Rectal smooth muscle tissue (tissue), 1 donor: Measurements from ENCODE around the gene IQSEC1.

ENCODE experiments used
- H3K27ac ChIP-seq: one replicate; pipeline ENCODE4 v1.7.0; 2013; ENCODE audit warnings: low read depth, low read length, inconsistent platforms
- H3K27me3 ChIP-seq: one replicate; pipeline ENCODE4 v1.7.0; 2013; ENCODE audit warnings: low read length; ENCODE audit not compliant: control insufficient read depth, insufficient read depth
- H3K36me3 ChIP-seq: one replicate; pipeline ENCODE4 v1.7.0; 2013; ENCODE audit warnings: low read length; ENCODE audit not compliant: control insufficient read depth, insufficient read depth
- H3K4me1 ChIP-seq: one replicate; pipeline ENCODE4 v1.7.0; 2013; ENCODE audit warnings: low read length; ENCODE audit not compliant: control insufficient read depth, insufficient read depth
- H3K4me3 ChIP-seq: one replicate; pipeline ENCODE4 v1.7.0; 2013; ENCODE audit warnings: low read length
- H3K9ac ChIP-seq: one replicate; pipeline ENCODE4 v1.7.0; 2013; ENCODE audit warnings: low read length

Gene IQSEC1

DNA sequence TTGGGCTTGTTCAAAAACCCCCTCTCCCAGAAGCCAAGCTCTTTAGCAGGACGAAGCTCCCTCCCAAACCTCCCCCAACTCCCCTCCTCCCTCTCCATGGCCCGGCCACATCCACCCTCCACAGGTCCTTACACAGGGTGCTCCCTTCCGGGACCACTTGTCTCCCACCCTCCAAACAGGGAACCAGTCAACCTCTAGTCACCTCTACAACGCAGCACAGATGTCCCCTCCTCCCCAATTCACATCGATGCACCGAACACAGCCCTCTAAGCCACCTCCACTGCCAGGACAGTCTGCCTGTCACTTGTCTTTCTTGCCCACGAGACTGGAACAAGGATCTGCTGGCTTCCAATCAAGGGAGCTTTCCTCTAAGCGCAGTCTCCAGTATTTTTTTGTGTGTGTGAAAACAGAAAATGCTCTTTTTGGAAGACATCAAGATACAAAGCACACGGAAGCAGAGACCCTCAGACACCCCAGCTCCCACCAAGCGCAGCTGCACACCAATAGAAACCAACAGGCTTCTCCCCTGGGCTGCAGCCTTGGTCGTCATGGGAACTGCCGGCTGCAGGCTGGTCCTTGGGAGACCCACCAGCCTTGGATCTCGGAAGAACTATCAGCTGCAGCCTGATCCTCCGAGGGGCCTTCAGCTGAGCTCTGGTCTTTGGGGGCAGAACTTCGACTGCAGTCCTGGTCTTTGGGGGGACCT, 26.5 kb downstream of the IQSEC1 start:
- no peaks in the 10 kb centered on the region for H3K36me3 ChIP-seq
- no peaks in the 10 kb centered on the region for H3K27me3 ChIP-seq
- H3K4me1 ChIP-seq, result no peaks in the 10 kb centered on the region
- no peak overlapping the region for H3K27ac ChIP-seq
- H3K9ac ChIP-seq, result no peak overlapping the region
- no peak overlapping the region for H3K4me3 ChIP-seq

- Histone ChIP-seq H3K27me3 (no peaks in the 10 kb centered on the region), H3K4me3 (no peak overlapping the region), H3K36me3 (no peaks in the 10 kb centered on the region), H3K4me1 (no peaks in the 10 kb centered on the region), H3K9ac (no peak overlapping the region), H3K27ac (no peak overlapping the region)
These were observed 27.2 kb downstream of the IQSEC1 start for GRCh38 chr3:13045904-13046568.

GRCh38 chr3:13045241-13045903, 27.9 kb downstream of the IQSEC1 start:
- no peaks in the 10 kb centered on the region for H3K4me1 ChIP-seq
- no peaks in the 10 kb centered on the region for H3K27me3 ChIP-seq
- no peak overlapping the region for H3K27ac ChIP-seq
- no peaks in the 10 kb centered on the region for H3K36me3 ChIP-seq
- no peak overlapping the region for H3K9ac ChIP-seq
- no peak overlapping the region for H3K4me3 ChIP-seq

- Histone ChIP-seq H3K27me3 (no peaks in the 10 kb centered on the region), H3K9ac (no peak overlapping the region), H3K36me3 (no peaks in the 10 kb centered on the region), H3K27ac (no peak overlapping the region), H3K4me1 (no peaks in the 10 kb centered on the region), H3K4me3 (no peak overlapping the region)
These were observed 28.6 kb downstream of the IQSEC1 start for GRCh38 chr3:13044496-13045240.

DNA sequence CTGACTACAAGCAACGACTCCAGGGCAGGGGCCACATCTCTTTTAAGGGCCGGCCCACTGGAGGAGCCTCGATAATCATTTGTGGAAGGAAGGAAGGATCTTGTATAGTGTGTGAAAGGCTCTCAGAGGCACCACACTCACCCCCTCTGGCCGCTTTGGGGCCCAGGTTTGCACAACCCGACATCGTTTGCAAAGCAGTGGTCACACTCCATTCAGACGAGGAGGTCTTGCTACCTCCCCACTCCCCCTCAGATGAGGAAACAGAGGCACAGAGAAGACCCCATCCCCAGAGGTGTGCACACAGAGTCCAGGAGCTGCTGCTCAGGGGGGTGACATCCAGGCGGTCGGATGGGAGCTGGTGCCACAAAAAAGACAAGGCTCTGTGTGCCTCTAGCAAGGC, 29.6 kb downstream of the IQSEC1 start:
- Histone ChIP-seq H3K27ac (no peak overlapping the region), H3K4me1 (no peaks in the 10 kb centered on the region), H3K4me3 (no peak overlapping the region), H3K36me3 (no peaks in the 10 kb centered on the region), H3K27me3 (no peaks in the 10 kb centered on the region), H3K9ac (no peak overlapping the region)

DNA sequence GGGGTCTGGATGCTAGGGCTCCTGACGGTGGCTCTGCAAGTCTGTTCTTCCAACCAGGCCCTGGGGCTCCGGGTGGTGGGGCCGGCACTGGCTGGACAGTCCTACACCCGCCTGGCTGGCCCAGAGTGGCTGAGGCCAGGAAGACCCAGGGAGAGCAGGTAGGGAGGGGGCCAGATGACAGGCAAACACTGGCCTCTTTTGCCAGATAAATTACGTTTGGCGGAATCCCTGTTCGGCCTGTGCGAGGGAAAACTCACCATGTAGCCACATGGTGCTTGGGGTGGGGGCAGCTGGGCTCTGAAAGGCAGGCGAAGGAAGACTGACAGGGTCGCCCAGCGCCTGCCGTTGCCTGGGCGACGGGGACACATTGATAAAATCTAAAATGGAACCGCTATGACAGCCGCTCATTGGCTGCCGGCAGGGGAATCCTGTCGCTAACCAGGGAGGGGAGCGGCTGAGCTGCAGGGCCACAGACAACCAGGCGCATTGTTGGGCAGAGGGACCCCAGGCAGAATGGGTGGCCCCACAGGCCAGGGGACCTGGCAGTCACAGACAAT, 30.4 kb downstream of the IQSEC1 start:
- H3K27me3 ChIP-seq, result no peaks in the 10 kb centered on the region
- no peak overlapping the region for H3K4me3 ChIP-seq
- H3K36me3 ChIP-seq, result no peaks in the 10 kb centered on the region
- no peak overlapping the region for H3K9ac ChIP-seq
- H3K27ac ChIP-seq, result no peak overlapping the region
- no peaks in the 10 kb centered on the region for H3K4me1 ChIP-seq

DNA sequence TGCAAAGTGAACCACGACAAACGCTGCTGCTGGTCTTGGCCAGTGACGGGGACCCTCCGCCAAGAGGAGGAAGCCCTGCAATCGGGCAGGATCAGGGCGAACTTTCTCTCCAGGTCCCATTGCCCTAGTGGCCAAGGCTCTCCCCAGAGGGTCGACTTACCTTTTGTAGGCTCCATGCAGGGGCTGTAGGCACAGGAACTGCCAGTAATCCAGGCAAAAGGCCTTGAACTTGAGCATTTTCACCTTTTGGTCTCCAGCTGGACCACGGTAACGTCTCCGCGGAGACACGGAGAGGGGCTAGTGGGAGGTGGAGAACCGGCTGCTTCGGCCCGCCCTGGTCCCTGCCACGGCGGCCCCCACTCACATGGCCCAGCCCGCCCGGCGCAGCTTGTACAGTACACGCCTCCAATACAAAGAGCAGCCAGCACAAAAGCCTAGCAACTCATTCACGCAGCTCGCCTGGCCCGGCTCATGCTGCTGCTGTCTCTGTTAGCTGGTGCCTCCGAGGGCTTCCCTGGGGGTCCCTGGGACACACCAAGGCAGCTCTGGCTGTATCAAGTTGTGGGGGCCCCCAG, 31.0 kb downstream of the IQSEC1 start:
- Histone ChIP-seq H3K27me3 (no peaks in the 10 kb centered on the region), H3K4me1 (no peaks in the 10 kb centered on the region), H3K27ac (no peak overlapping the region), H3K4me3 (no peak overlapping the region), H3K9ac (no peak overlapping the region), H3K36me3 (no peaks in the 10 kb centered on the region)

DNA sequence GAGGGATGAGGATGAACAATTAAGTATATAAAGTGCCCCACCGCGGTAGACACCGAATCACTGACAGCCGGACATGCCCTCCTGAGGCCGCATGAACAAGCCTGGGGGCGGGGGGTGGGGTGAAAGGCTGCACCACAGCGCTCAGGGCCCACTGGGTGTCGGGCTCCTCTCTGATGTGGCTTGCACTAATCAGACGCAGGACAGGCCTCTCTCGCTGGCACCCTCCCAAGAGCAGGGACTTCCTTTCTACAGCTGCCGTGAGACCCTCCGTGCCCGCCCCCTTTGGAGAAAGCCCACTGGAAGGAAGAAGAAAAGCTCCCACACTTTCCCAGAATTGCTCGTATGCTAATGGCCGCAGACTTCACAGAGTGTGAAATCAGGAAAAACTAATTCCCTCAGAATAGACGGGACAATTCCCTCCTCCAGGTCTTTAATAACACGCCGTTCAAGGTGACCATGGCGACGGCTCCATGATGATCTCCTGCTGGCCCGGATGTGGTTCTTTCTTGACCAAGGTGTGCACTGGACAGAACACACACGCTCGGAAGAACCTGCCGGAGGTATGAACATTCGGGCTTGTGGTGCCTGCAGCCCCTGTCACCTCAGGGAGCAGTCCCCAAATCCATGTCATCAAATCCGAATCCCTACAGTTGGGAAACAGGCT, 32.0 kb downstream of the IQSEC1 start:
- H3K9ac ChIP-seq, result no peak overlapping the region

DNA sequence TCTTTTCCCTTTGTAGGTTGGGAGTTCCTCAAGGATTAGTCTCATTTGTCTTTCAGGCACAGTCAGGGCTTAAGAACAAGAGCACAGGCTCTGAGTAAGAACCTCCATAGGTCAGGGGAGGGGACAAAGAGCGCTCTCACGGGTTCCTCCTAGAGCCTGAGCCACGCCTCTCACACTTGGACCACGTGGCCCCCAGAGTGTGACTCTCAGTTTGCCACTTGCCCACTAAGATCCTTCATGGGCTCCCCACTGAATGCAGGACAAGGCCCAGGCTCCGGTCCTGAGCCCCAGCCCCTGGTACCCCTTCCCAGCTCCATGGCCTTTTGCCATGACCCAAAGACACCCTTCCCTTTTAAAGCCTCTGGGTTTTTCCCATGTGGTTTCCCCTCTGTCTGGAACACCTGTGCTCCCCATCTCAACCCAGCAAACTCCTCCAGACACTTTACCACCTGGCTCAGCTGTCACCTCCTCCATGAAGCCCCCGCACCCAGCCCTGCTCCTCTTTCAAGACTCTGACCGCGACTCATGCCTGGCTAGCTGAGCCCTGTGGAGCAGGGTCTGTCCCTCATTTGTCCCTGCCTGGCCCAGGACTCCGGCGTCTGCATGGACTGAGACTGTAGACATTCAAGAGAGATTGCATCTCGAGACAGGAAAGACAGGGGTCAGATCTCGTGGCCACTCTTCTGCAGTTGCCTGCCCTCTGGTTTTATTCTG, 32.7 kb downstream of the IQSEC1 start:
- Histone ChIP-seq H3K9ac (no peak overlapping the region), H3K4me3 (no peak overlapping the region), H3K36me3 (no peaks in the 10 kb centered on the region), H3K27me3 (no peaks in the 10 kb centered on the region), H3K4me1 (no peaks in the 10 kb centered on the region), H3K27ac (no peak overlapping the region)

More for the DNA sequence above, 32.0 kb downstream of the IQSEC1 start:
- Histone ChIP-seq H3K36me3 (no peaks in the 10 kb centered on the region), H3K4me3 (no peak overlapping the region), H3K4me1 (no peaks in the 10 kb centered on the region), H3K27me3 (no peaks in the 10 kb centered on the region), H3K27ac (no peak overlapping the region)

- H3K4me1 ChIP-seq, result no peaks in the 10 kb centered on the region
- H3K27ac ChIP-seq, result no peak overlapping the region
- no peak overlapping the region for H3K9ac ChIP-seq
- H3K4me3 ChIP-seq, result peak overlapping the region; percentile 23
- H3K27me3 ChIP-seq, result no peaks in the 10 kb centered on the region
- H3K36me3 ChIP-seq, result no peaks in the 10 kb centered on the region
These were observed 33.9 kb downstream of the IQSEC1 start for GRCh38 chr3:13039213-13039896.
